LNCaP clone FGC (cell line): ENCODE data around the gene CEP152.

ENCODE experiments used
- DNase-seq: peaks from one replicate; pipeline ENCODE4 v3.0.0-alpha.2; 2011; ENCODE audit warnings: low read depth
- H3K4me3 ChIP-seq: 2 replicates; pipeline ENCODE4 v1.5.1; 2011; ENCODE audit warnings: mild to moderate bottlenecking, low read depth, low read length, control low read depth
- CTCF ChIP-seq: IDR thresholded peaks from 2 replicates; pipeline ENCODE4 v1.5.1; 2012; ENCODE audit warnings: mild to moderate bottlenecking; ENCODE audit not compliant: control insufficient read depth, insufficient read depth; ENCODE audit errors: extremely low read depth

The CEP152 gene

DNA sequence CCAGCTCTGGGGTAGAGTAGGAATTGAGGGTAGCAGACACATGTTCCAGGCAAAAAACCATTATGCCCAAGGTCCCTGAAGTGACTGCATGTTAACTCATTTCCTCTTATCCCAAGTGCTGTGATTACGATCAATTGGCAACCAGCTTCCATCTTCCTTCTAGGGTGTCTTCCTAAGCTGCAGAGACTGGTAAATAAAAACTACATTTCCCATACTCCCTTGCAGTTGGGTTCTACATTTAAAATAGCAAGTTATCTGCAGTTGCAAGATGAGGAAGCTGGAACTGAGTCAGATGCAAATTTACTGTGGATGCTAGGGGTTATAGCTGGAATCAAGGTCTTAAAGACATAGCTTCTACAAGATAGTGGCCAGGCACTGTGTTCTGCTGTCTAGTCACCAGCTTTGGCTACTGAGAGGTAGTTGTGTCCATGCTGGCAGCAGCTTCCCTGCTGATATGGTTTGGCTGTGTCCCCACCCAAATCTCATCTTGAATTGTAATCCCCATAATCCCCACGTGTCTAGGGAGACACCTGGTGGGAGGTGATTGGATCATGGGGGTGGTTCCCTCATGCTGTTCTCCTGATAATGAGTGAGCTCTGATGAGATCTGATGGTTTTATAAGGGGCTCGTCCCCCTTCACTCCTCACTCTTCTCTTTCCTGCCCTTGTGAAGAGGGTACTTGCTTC, 114.1 kb downstream of the CEP152 start:
- H3K4me3 ChIP-seq = no peak overlapping the region
- no peak for TF ChIP-seq CTCF
- DNase-seq = no peak

DNA sequence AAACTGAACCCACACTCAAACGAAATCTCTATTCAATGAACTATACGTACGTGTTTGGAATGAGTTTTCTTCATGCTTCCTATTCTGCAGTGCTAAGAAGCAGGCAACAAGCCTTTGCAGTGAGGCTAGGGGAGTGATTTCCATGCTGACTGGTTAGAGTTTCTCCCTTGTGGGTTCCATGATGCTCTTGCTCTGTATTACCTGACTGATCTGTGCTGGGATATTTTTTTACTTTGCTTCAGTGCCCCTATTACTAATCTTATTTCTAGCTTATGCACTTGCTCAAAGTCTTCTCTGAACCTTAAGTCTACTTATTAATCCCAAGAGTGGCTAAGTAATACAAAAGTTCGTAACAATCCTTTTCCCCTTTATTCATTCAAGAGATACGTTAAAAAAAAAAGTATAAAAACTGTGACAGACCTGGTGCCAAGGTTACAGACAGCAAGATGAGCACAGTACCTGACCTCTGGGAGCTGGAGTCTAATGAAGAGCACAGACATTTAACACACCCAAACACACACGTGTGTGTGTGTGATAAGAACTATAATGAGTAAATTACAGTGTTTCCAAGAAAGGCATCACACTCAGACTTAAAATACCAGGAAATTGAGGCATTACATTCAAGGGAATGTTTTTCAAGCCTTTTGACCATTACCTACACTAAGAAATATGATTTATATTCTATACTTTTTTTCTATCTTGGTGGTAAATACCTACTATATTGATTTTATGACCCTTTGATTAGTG, 114.9 kb downstream of the CEP152 start:
- no peak for DNase-seq
- no peak for TF ChIP-seq CTCF
- H3K4me3 ChIP-seq = no peak overlapping the region

GRCh38 chr15:48695088-48695826, 115.6 kb downstream of the CEP152 start:
- no peak overlapping the region for H3K4me3 ChIP-seq
- DNase-seq = no peak
- no peak for TF ChIP-seq CTCF

- DNase-seq = no peak
- no peak for TF ChIP-seq CTCF
- H3K4me3 ChIP-seq = no peak overlapping the region
These were observed 117.4 kb downstream of the CEP152 start for GRCh38 chr15:48693484-48693883.

DNA sequence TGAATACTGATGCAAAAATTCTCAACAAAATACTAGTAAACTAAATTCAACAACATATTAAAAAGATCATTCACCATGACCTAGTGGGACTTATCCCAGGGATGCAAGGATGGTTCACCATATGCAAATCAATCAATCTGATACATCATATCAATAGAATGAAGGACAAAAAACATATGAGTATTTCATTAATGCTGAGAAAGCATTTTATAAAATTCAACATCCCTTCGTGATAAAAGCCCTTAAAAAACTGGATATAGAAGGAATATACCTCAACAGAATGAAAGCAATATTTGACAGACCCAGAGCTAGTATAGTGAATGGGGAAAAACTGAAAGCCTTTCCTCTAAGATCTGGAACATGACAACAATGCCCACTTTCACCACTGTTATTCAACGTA, 122.4 kb downstream of the CEP152 start:
- no peak for TF ChIP-seq CTCF
- no peak for DNase-seq
- no peak overlapping the region for H3K4me3 ChIP-seq
